Prostate gland (tissue), 2 donors: Measurements from ENCODE around the gene LGR4.

ENCODE experiments used
- CTCF ChIP-seq, 4 experiments: fragments of 200-600 bp in 2 of 4; fragments of 450-650 bp in 2 of 4; sonication (generic) in 2 of 4; IDR thresholded peaks; 1 replicate in 3 of 4; 2 replicates in 1 of 4; pipeline ENCODE4 v1.5.1; 2016 to 2019; ENCODE audit warnings: antibody characterized with exemption in 4 of 4, mild to moderate bottlenecking in 2 of 4, moderate library complexity in 2 of 4
- POLR2A ChIP-seq: fragments of 450-650 bp; IDR thresholded peaks from one replicate; pipeline ENCODE4 v1.6.1; 2016; ENCODE audit warnings: antibody characterized with exemption, mild to moderate bottlenecking

GRCh38 chr11:27477243-27477642 is 4.7 kb upstream of the LGR4 start:
- no peak for TF ChIP-seq CTCF (IDR thresholded peaks at IDR 0.05)
- TF ChIP-seq POLR2A, result no peak
